ENCODE measurements around the gene SMAP1.

The SMAP1 gene

GRCh38 chr6:70884074-70884983 lies 216.6 kb downstream of the SMAP1 start:
- POLR2A ChIA-PET (ENCODE audit: low non-redundant PET), result no interaction called here
- peak; percentile 63 for DNase-seq (ENCODE audit: low spot score)
- H3K27ac ChIP-seq, result no peak overlapping the region
- peak; percentile 90 for TF ChIP-seq CTCF (conservative IDR thresholded peaks at IDR 0.05; ENCODE audit: low read depth)
- CTCF ChIA-PET, result interaction anchor here (0.5 to 2.0 kb wide), 21 partner anchors 9 to 643 kb away, joined by 3 to 23 read pairs (median 4); partner anchors contain the start of gene B3GAT2

- TF ChIP-seq CTCF (conservative IDR thresholded peaks at IDR 0.05; ENCODE audit: low read depth), result no peak
These were observed 218.4 kb downstream of the SMAP1 start for GRCh38 chr6:70886071-70886470.

GRCh38 chr6:70886661-70887060 lies 219.0 kb downstream of the SMAP1 start:
- ChIA-PET POLR2A (ENCODE audit: low non-redundant PET) (no interaction called here), CTCF (no interaction called here)
- DNase-seq (ENCODE audit: low spot score), result no peak

More at GRCh38 chr6:70886071-70886470, 218.4 kb downstream of the SMAP1 start:
- ChIA-PET POLR2A (ENCODE audit: low non-redundant PET) (no interaction called here), CTCF (interaction anchor here (0.7 kb wide), 1 partner anchor 177 kb away, joined by 4 read pairs; no protein-coding TSS in a partner anchor)
- no peak for DNase-seq (ENCODE audit: low spot score)
- H3K27ac ChIP-seq, result no peak overlapping the region

GRCh38 chr6:70889270-70889669 lies 221.6 kb downstream of the SMAP1 start:
- no peak for TF ChIP-seq CTCF (conservative IDR thresholded peaks at IDR 0.05; ENCODE audit: low read depth)
- CTCF ChIA-PET, result no interaction called here
- no peak overlapping the region for H3K27ac ChIP-seq
- DNase-seq (ENCODE audit: low spot score), result no peak
- POLR2A ChIA-PET (ENCODE audit: low non-redundant PET), result no interaction called here

More at GRCh38 chr6:70886661-70887060, 219.0 kb downstream of the SMAP1 start:
- H3K27ac ChIP-seq, result no peak overlapping the region
- TF ChIP-seq CTCF (conservative IDR thresholded peaks at IDR 0.05; ENCODE audit: low read depth), result no peak

GRCh38 chr6:70894001-70894400 lies 226.3 kb downstream of the SMAP1 start:
- ChIA-PET POLR2A (ENCODE audit: low non-redundant PET) (no interaction called here), CTCF (interaction anchor here (0.6 kb wide), 1 partner anchor 63 kb away, joined by 3 read pairs; no protein-coding TSS in a partner anchor)
- no peak for TF ChIP-seq CTCF (conservative IDR thresholded peaks at IDR 0.05; ENCODE audit: low read depth)
- H3K27ac ChIP-seq, result no peak overlapping the region
- no peak for DNase-seq (ENCODE audit: low spot score)

GRCh38 chr6:70900047-70900446 lies 232.4 kb downstream of the SMAP1 start:
- CTCF ChIA-PET, result interaction anchor here (0.9 to 1.5 kb wide), 2 partner anchors 16 to 1545 kb away, joined by 3 to 4 read pairs; no protein-coding TSS in a partner anchor
- no peak overlapping the region for H3K27ac ChIP-seq
- POLR2A ChIA-PET (ENCODE audit: low non-redundant PET), result no interaction called here
- no peak for TF ChIP-seq CTCF (conservative IDR thresholded peaks at IDR 0.05; ENCODE audit: low read depth)
- no peak for DNase-seq (ENCODE audit: low spot score)
